Suprapubic skin (tissue), 4 donors: ENCODE results near the gene CEND1. TPM values are rescaled to one million over a fixed set of nuclear protein-coding genes. Genes with fewer than 3 reads are reported as not detected.

Source experiments
- DNase-seq, 2 donors: peaks; one replicate each; pipeline ENCODE4 v3.0.0-alpha.2; 2019; ENCODE audit warnings: low spot score in 2 of 2
- H3K27ac ChIP-seq: fragments of 200-600 bp; sonication (generic); one replicate; pipeline ENCODE4 v1.5.1; 2019
- H3K27me3 ChIP-seq: fragments of 200-600 bp; sonication (generic); one replicate; pipeline ENCODE4 v1.5.1; 2019
- H3K36me3 ChIP-seq: fragments of 200-600 bp; sonication (generic); one replicate; pipeline ENCODE4 v1.5.1; 2019
- H3K4me1 ChIP-seq: fragments of 200-600 bp; sonication (generic); one replicate; pipeline ENCODE4 v1.5.1; 2019
- H3K4me3 ChIP-seq: fragments of 200-600 bp; sonication (generic); one replicate; pipeline ENCODE4 v1.5.1; 2019; ENCODE audit warnings: mild to moderate bottlenecking
- H3K9me3 ChIP-seq: fragments of 200-600 bp; sonication (generic); one replicate; pipeline ENCODE4 v1.5.1; 2019
- EP300 ChIP-seq: sonication (generic); formaldehyde crosslinking; IDR thresholded peaks from one replicate; pipeline ENCODE4 v1.6.1; 2017; ENCODE audit warnings: antibody characterized with exemption
- POLR2A ChIP-seq, 2 donors: fragments of 450-650 bp; IDR thresholded peaks; one replicate each; pipeline ENCODE4 v1.6.1; 2017; ENCODE audit warnings: antibody characterized with exemption in 2 of 2, mild to moderate bottlenecking in 2 of 2, moderate library complexity in 2 of 2
- POLR2AphosphoS5 ChIP-seq, 3 donors: sonication (generic); formaldehyde crosslinking; IDR thresholded peaks; one replicate each; pipeline ENCODE4 v1.6.1; 2017; ENCODE audit warnings: antibody characterized with exemption in 3 of 3
- WGBS: methylation state at CpG from one replicate; pipeline ENCODE4 v1.1.5; 2018; 5-methylcytosine and 5-hydroxymethylcytosine counted together
- total RNA-seq, 4 donors: library from RNA; depleted of rRNA; stranded (reverse); fragments of >200 nt; gene quantifications; one replicate each; pipeline ENCODE4 v1.1.0, GENCODE V29; 2016
- TF ChIP-seq, protein P1 (sequence below), 2 donors: fragments of 200-600 bp in 1 of 2; fragments of 450-650 bp in 1 of 2; sonication (generic) in 1 of 2; IDR thresholded peaks; one replicate each; pipeline ENCODE4 v1.5.1; 2016 to 2019; ENCODE audit warnings: antibody characterized with exemption in 2 of 2, mild to moderate bottlenecking in 1 of 2, moderate library complexity in 1 of 2

Gene CEND1
- not detected for total RNA-seq

DNA sequence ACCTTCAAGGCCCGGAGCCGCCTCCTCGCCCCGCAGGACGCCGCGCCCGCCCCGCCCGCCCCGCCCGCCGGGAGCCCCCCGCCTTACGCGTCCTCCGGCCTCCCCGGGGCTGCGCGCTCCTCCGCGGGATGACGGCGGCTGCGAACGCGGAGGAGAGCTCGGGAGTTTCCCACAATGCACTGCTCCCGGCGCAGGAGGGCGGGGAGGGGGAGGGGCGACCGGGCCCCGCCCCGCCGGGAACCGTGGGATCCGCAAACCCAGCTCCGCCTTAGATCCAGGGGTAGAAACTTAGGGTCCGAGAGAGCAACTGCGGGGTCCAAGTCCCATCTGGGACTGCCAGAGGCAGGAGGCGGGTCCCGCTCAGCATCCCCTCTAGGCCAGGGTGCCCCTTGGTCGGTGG, at the start of gene CEND1:
Gene CEND1, minus strand, starts transcription at position 148 of the 400 bp plus-strand sequence. CDS start 1,514 bp downstream, outside the sequence.
- peaks cover 14% of the 10 kb centered on the region for H3K4me1 ChIP-seq
- H3K4me3 ChIP-seq, result no peak within 1 kb of the TSS
- TF ChIP-seq POLR2AphosphoS5 (IDR thresholded peaks at IDR 0.05) (no peak), EP300 (no peak), POLR2A (IDR thresholded peaks at IDR 0.05) (no peak)
- TF ChIP-seq, protein P1, sequence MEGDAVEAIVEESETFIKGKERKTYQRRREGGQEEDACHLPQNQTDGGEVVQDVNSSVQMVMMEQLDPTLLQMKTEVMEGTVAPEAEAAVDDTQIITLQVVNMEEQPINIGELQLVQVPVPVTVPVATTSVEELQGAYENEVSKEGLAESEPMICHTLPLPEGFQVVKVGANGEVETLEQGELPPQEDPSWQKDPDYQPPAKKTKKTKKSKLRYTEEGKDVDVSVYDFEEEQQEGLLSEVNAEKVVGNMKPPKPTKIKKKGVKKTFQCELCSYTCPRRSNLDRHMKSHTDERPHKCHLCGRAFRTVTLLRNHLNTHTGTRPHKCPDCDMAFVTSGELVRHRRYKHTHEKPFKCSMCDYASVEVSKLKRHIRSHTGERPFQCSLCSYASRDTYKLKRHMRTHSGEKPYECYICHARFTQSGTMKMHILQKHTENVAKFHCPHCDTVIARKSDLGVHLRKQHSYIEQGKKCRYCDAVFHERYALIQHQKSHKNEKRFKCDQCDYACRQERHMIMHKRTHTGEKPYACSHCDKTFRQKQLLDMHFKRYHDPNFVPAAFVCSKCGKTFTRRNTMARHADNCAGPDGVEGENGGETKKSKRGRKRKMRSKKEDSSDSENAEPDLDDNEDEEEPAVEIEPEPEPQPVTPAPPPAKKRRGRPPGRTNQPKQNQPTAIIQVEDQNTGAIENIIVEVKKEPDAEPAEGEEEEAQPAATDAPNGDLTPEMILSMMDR (IDR thresholded peaks at IDR 0.05), result no peak
- no peak within 1 kb of the TSS for H3K27ac ChIP-seq
- H3K27me3 ChIP-seq, result peaks cover 13% of the 10 kb centered on the region
- H3K36me3 ChIP-seq, result peaks cover 15% of the 10 kb centered on the region
- no CpG with 5 or more reads among the region's 44 CpGs for WGBS
- no peaks in the 10 kb centered on the region for H3K9me3 ChIP-seq
- DNase-seq, result no peak

DNA sequence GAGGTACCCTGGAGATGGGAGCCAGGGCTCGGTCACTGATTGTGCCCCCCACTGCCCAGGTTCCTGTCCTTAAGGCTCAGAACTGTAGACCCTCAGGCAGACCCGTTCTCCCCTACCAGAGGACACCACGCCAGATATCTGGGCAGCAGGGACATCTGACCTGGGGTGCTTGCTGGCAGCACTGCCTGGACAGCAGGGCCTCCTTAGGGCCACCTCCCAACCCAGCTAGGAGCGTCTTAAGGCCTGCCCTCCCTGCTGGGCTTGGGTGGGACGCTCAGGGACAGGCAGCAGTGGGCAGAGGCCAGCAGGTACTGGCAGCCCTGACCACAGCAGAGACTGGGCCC, 49.4 kb upstream of the CEND1 start:
- no peak for DNase-seq
- Histone ChIP-seq H3K27ac (no peak overlapping the region), H3K27me3 (no peaks in the 10 kb centered on the region), H3K4me1 (peaks cover 61% of the 10 kb centered on the region), H3K4me3 (no peak overlapping the region), H3K9me3 (no peaks in the 10 kb centered on the region), H3K36me3 (peaks cover 44% of the 10 kb centered on the region)
- WGBS, result 90% methylated on average over 4 of the region's 5 CpGs
- TF ChIP-seq EP300 (no peak), POLR2AphosphoS5 (IDR thresholded peaks at IDR 0.05) (no peak), POLR2A (IDR thresholded peaks at IDR 0.05) (no peak)
- TF ChIP-seq, protein P1 (IDR thresholded peaks at IDR 0.05), result no peak

DNA sequence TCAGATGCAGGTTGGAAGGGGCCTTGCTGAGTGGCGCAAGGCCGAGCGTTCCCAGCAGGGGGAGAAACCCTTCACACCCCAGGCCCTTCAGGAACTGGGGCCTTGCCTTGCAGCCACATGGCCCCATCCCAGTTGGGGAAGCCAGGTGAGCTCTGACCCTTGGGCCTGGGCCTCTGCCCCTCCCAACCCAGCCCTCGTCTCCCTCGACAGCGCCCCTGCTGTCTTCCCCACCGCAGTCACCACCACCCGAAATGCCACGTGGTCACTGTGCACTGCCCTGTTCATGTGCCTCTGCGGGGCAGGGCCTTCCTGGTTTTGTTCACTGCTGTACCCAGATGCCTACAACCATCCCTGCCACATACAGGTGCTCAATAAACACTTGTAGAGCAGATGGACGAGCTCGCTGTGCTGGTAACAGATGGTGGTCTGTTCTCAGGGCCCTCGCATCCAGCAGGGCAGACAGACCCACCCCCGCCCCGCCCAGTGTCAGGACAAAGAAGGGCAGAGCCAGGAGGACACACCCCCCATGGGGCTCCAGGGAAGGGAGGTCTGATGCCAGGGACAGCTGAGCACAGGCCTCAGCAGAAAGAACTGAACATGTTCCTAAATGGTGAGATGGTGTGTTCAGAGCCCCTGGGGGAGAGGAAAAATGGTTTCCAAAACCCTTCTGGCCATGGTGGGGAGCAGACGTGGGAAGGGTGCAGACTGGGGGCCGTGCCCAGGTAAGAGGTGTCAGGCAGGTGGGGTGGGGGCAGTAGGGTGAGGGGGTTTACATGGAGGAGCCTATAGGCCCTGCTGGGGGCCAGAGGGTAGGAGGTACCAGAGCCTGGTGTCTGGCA, 48.8 kb upstream of the CEND1 start:
- no peak for DNase-seq
- 34% methylated on average over 11 of the region's 17 CpGs for WGBS
- H3K36me3 ChIP-seq, result peaks cover 44% of the 10 kb centered on the region
- no peaks in the 10 kb centered on the region for H3K27me3 ChIP-seq
- TF ChIP-seq POLR2AphosphoS5 (IDR thresholded peaks at IDR 0.05), result no peak
- no peak for TF ChIP-seq EP300
- no peak for TF ChIP-seq POLR2A (IDR thresholded peaks at IDR 0.05)
- TF ChIP-seq, protein P1 (IDR thresholded peaks at IDR 0.05), result peak in 1 of 2 donors; percentile 14
- no peak overlapping the region for H3K4me3 ChIP-seq
- peaks cover 61% of the 10 kb centered on the region for H3K4me1 ChIP-seq
- no peak overlapping the region for H3K27ac ChIP-seq
- no peaks in the 10 kb centered on the region for H3K9me3 ChIP-seq

DNA sequence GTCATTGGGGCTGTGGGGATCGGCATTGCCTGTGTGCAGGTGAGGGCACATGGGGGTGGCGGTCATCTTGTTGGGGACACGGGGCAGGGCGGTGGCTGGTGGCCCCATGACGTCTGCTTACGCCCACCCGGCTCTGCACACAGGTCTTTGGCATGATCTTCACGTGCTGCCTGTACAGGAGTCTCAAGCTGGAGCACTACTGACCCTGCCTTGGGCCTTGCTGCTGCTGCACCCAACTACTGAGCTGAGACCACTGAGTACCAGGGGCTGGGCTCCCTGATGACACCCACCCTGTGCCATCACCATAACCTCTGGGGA, 48.1 kb upstream of the CEND1 start:
- DNase-seq, result no peak
- Histone ChIP-seq H3K4me1 (peaks cover 61% of the 10 kb centered on the region), H3K4me3 (no peak overlapping the region), H3K36me3 (peaks cover 44% of the 10 kb centered on the region), H3K9me3 (no peaks in the 10 kb centered on the region), H3K27me3 (no peaks in the 10 kb centered on the region), H3K27ac (no peak overlapping the region)
- no CpG with 5 or more reads among the region's 8 CpGs for WGBS
- TF ChIP-seq POLR2AphosphoS5 (IDR thresholded peaks at IDR 0.05) (no peak), EP300 (no peak), POLR2A (IDR thresholded peaks at IDR 0.05) (no peak)
- TF ChIP-seq, protein P1 (IDR thresholded peaks at IDR 0.05), result no peak

DNA sequence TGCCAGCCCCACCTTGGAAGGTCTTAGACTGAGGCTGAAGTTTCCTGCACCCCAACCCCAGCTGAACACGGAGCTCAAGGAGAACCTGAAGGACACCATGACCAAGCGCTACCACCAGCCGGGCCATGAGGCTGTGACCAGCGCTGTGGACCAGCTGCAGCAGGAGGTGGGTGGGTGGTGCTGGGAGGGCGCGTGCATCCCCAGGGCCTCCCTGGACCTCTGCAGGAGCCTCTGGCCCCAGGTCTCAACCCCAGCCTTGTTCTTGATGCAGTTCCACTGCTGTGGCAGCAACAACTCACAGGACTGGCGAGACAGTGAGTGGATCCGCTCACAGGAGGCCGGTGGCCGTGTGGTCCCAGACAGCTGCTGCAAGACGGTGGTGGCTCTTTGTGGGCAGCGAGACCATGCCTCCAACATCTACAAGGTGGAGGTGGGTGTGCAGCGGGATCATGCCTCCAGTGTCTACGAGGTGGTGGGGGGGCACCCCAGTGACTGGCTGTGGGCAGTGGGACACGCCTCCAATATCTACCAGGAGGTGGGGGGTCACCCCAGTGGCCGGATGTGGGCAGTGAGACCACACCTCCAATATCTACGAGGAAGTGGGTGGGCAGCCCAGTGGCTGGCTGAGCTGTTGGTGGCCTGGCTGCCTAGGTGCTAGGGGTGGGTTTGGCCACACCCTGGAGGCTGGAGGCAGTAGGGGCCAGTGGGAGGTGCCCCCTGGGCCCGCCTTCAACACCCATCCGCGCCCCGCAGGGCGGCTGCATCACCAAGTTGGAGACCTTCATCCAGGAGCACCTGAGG, 47.5 kb upstream of the CEND1 start:
- Histone ChIP-seq H3K27ac (no peak overlapping the region), H3K4me1 (peaks cover 63% of the 10 kb centered on the region), H3K27me3 (no peaks in the 10 kb centered on the region), H3K36me3 (peaks cover 44% of the 10 kb centered on the region), H3K9me3 (no peaks in the 10 kb centered on the region), H3K4me3 (no peak overlapping the region)
- 85% methylated on average over 10 of the region's 22 CpGs for WGBS
- TF ChIP-seq, protein P1 (IDR thresholded peaks at IDR 0.05), result no peak
- TF ChIP-seq EP300 (no peak), POLR2A (IDR thresholded peaks at IDR 0.05) (no peak), POLR2AphosphoS5 (IDR thresholded peaks at IDR 0.05) (no peak)
- DNase-seq, result no peak
